Loucy (cell line): ENCODE results near the gene TMEM231.

ENCODE experiments used
- H2AFZ ChIP-seq: fragments of 200-600 bp; sonication (generic); 2 replicates; pipeline ENCODE4 v1.6.0; 2016; ENCODE audit warnings: antibody characterized with exemption, mild to moderate bottlenecking, low read length, moderate library complexity
- H3F3A ChIP-seq: fragments of 200-600 bp; 2 replicates; pipeline ENCODE4 v1.6.0; 2016; ENCODE audit warnings: antibody characterized with exemption, low read depth, mild to moderate bottlenecking
- H3K27me3 ChIP-seq: fragments of 200-600 bp; sonication (generic); 2 replicates; pipeline ENCODE4 v1.6.1; 2014; ENCODE audit warnings: low read length, mild to moderate bottlenecking; ENCODE audit not compliant: insufficient read depth, poor library complexity, severe bottlenecking
- H3K36me3 ChIP-seq: fragments of 200-600 bp; sonication (generic); 2 replicates; pipeline ENCODE4 v1.6.1; 2016; ENCODE audit warnings: low read length; ENCODE audit not compliant: insufficient read depth
- H3K4me1 ChIP-seq: fragments of 200-600 bp; sonication (generic); 2 replicates; pipeline ENCODE4 v1.5.1; 2014; ENCODE audit warnings: low read length, mild to moderate bottlenecking; ENCODE audit not compliant: insufficient read depth, poor library complexity, severe bottlenecking
- H3K4me2 ChIP-seq: fragments of 200-600 bp; sonication (generic); 2 replicates; pipeline ENCODE4 v1.6.0; 2014; ENCODE audit warnings: antibody characterized with exemption, low read length, low read depth, mild to moderate bottlenecking; ENCODE audit not compliant: poor library complexity, severe bottlenecking
- H3K4me3 ChIP-seq: fragments of 200-600 bp; sonication (generic); 2 replicates; pipeline ENCODE4 v1.5.1; 2014; ENCODE audit warnings: low read length, mild to moderate bottlenecking, mixed read lengths; ENCODE audit not compliant: poor library complexity, severe bottlenecking
- H3K79me2 ChIP-seq: fragments of 200-600 bp; sonication (generic); 2 replicates; pipeline ENCODE4 v1.6.1; 2014; ENCODE audit warnings: low read length; ENCODE audit not compliant: insufficient read depth
- H3K9ac ChIP-seq: fragments of 200-600 bp; sonication (generic); 2 replicates; pipeline ENCODE4 v1.6.0; 2014; ENCODE audit warnings: mild to moderate bottlenecking, low read depth, low read length, moderate library complexity; ENCODE audit not compliant: poor library complexity, severe bottlenecking
- H3K9me2 ChIP-seq: fragments of 200-600 bp; sonication (generic); replicated peaks from 2 replicates; pipeline ENCODE4 v1.6.1; 2016; ENCODE audit warnings: low read depth, low read length, mixed read lengths
- H3K9me3 ChIP-seq: fragments of 200-600 bp; sonication (generic); 2 replicates; pipeline ENCODE4 v1.6.1; 2014; ENCODE audit warnings: mild to moderate bottlenecking, antibody characterized with exemption, low read length, low read depth; ENCODE audit not compliant: insufficient read depth
- H4K20me1 ChIP-seq: fragments of 200-600 bp; sonication (generic); 2 replicates; pipeline ENCODE4 v1.6.0; 2014; ENCODE audit warnings: antibody characterized with exemption, low read length, mild to moderate bottlenecking; ENCODE audit not compliant: insufficient read depth, poor library complexity, severe bottlenecking
- EZH2phosphoT487 ChIP-seq: fragments of 200-600 bp; IDR thresholded peaks from 2 replicates; pipeline ENCODE4 v1.6.1; 2018; ENCODE audit warnings: antibody characterized with exemption, mild to moderate bottlenecking, moderate library complexity, borderline replicate concordance
- TF ChIP-seq, protein P1 (sequence below): fragments of 200-600 bp; sonication (generic); conservative IDR thresholded peaks from 2 replicates; pipeline ENCODE4 v1.5.1; 2014; ENCODE audit warnings: mild to moderate bottlenecking, antibody characterized with exemption, low read length

Gene TMEM231

DNA sequence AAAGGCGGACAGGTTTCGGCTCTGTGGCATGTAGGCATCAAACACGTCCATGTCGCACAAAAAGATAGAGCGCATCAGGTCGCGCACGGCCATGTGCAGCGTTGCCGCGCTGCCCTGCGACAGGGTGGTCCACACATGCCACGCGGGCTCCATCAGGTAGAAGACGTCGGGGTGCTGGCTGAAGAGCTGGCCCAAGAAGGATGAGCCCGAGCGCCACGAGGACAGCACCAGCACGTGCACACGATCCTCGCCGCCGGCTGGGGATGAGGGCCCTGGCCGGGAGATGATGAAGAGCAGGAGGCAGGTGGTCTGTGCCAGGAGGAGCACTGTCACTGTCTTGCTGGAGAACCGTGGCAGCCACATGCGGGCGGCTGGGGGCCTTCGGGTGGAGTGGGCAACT is 26.1 kb downstream of the TMEM231 start:
- Histone ChIP-seq H3K4me2 (no peak overlapping the region), H2AFZ (no peak overlapping the region), H3K4me1 (no peaks in the 10 kb centered on the region), H3K9ac (no peak overlapping the region), H3K4me3 (no peak overlapping the region), H3F3A (no peaks in the 10 kb centered on the region), H4K20me1 (no peaks in the 10 kb centered on the region), H3K79me2 (no peaks in the 10 kb centered on the region), H3K27me3 (no peaks in the 10 kb centered on the region), H3K36me3 (no peaks in the 10 kb centered on the region), H3K9me2 (no peaks in the 10 kb centered on the region), H3K9me3 (no peaks in the 10 kb centered on the region)
- TF ChIP-seq EZH2phosphoT487, result no peak
- TF ChIP-seq, protein P1, sequence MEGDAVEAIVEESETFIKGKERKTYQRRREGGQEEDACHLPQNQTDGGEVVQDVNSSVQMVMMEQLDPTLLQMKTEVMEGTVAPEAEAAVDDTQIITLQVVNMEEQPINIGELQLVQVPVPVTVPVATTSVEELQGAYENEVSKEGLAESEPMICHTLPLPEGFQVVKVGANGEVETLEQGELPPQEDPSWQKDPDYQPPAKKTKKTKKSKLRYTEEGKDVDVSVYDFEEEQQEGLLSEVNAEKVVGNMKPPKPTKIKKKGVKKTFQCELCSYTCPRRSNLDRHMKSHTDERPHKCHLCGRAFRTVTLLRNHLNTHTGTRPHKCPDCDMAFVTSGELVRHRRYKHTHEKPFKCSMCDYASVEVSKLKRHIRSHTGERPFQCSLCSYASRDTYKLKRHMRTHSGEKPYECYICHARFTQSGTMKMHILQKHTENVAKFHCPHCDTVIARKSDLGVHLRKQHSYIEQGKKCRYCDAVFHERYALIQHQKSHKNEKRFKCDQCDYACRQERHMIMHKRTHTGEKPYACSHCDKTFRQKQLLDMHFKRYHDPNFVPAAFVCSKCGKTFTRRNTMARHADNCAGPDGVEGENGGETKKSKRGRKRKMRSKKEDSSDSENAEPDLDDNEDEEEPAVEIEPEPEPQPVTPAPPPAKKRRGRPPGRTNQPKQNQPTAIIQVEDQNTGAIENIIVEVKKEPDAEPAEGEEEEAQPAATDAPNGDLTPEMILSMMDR, result no peak

DNA sequence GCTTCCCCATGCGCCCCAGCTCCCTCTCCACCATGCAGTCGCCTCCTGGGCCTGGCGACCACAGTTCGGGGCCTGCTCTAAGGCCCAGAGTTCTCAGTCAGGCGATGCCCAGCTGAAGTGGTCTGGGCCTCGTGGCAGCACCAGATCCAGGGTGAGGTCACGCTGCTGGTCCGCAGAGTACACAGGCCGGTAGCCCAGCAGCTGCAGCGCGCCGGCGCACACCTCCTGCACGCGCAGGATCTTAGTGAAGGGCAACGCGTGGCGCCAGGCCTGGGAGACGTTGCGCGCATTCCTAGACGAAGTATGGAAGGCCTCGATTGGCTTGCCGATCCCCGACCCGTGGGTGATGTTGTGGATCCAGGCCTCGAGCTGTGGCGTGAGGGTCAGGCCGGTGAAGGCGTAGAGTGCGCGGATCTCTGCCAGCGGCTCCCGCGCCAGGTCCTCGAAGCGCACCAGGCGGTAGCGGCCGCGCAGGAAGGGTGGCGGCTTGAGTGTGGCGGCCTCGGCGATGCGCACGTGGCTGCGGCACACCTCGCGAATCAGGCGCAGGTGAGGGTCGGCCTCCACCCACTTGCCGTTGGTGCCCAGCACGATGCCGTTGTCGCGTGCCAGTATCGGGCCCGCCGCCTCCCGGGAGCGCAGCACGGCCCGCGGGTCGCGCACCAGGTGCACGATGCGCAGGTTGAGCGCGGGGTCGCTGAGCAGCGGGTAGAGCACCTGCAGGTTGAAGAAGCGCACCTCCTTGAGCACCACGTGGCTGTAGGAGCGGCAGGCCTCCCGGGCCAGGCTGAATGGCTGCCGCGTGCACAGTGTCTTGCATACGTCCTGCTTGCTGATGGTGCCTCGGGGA is 26.8 kb downstream of the TMEM231 start:
- H3K9me3 ChIP-seq, result no peaks in the 10 kb centered on the region
- H3F3A ChIP-seq, result no peaks in the 10 kb centered on the region
- H3K9ac ChIP-seq, result no peak overlapping the region
- no peaks in the 10 kb centered on the region for H4K20me1 ChIP-seq
- no peak overlapping the region for H2AFZ ChIP-seq
- no peaks in the 10 kb centered on the region for H3K9me2 ChIP-seq
- H3K4me1 ChIP-seq, result no peaks in the 10 kb centered on the region
- no peak overlapping the region for H3K4me3 ChIP-seq
- H3K79me2 ChIP-seq, result no peaks in the 10 kb centered on the region
- H3K27me3 ChIP-seq, result no peaks in the 10 kb centered on the region
- no peak overlapping the region for H3K4me2 ChIP-seq
- no peak for TF ChIP-seq EZH2phosphoT487
- H3K36me3 ChIP-seq, result no peaks in the 10 kb centered on the region

DNA sequence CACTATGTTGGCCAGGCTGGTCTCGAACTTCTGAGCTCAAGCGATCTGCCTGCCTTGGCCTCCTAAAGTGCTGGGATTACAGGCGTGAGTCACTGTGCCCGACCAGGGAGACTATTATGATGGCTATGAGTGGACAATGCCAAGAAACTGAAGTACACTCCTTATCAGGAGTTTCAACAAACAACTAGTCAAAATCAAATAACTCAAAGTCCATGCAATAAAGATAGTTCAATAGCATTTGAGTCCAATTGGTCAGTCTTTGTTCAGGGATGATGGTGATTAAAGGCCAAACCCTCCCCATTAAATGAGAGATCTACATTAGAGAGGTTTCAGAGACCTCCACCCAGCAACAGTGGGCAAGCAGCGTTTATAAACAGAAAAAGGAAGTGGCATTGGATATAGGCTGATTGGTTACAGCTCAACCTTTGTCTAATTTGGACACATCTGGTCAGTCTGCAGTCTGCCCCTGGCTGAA is 28.2 kb downstream of the TMEM231 start:
- Histone ChIP-seq H3K9me3 (no peaks in the 10 kb centered on the region), H3K4me3 (no peak overlapping the region), H3K27me3 (no peaks in the 10 kb centered on the region), H3K4me2 (no peak overlapping the region), H3K36me3 (no peaks in the 10 kb centered on the region), H2AFZ (no peak overlapping the region), H3F3A (no peaks in the 10 kb centered on the region), H3K79me2 (no peaks in the 10 kb centered on the region), H3K9me2 (no peaks in the 10 kb centered on the region), H4K20me1 (no peaks in the 10 kb centered on the region), H3K9ac (no peak overlapping the region), H3K4me1 (no peaks in the 10 kb centered on the region)
- TF ChIP-seq, protein P1, result no peak
- TF ChIP-seq EZH2phosphoT487, result no peak
